Nephron (organoid): ENCODE data around the gene PAK5.
A peak's percentile ranks its signal among the peaks of the same experiment; 100 is the strongest.

Experiments
- H3K27ac Mint-ChIP-seq, 3 experiments: 2 replicates each; pipeline ENCODE4 v1.8.0; 2020; ENCODE audit warnings: mixed read lengths in 3 of 3, mild to moderate bottlenecking in 2 of 3, moderate library complexity in 1 of 3
- H3K27me3 Mint-ChIP-seq: 2 replicates; pipeline ENCODE4 v1.8.0; 2021; ENCODE audit warnings: low read depth, mild to moderate bottlenecking, moderate library complexity, mixed read lengths
- H3K36me3 Mint-ChIP-seq: 2 replicates; pipeline ENCODE4 v1.8.0; 2020; ENCODE audit warnings: low read depth, mixed read lengths
- H3K4me1 Mint-ChIP-seq: 2 replicates; pipeline ENCODE4 v1.8.0; 2020; ENCODE audit warnings: mixed read lengths
- H3K4me3 Mint-ChIP-seq, 3 experiments: 2 replicates each; pipeline ENCODE4 v1.8.0; 2020; ENCODE audit warnings: mild to moderate bottlenecking in 3 of 3, mixed read lengths in 3 of 3, moderate library complexity in 2 of 3
- H3K9me3 Mint-ChIP-seq: 2 replicates; pipeline ENCODE4 v1.8.0; 2020; ENCODE audit warnings: mixed read lengths
- CTCF ChIP-seq, 3 experiments: fragments of 200-600 bp; sonication (generic); IDR thresholded peaks; one replicate each; pipeline ENCODE4 v1.5.0; 2021; ENCODE audit warnings: antibody characterized with exemption in 3 of 3; ENCODE audit not compliant: unreplicated experiment in 3 of 3

Gene PAK5

GRCh38 chr20:9499126-9499899 lies 339.6 kb downstream of the PAK5 start:
- no peak for TF ChIP-seq CTCF (IDR thresholded peaks at IDR 0.05; ENCODE audit: unreplicated experiment in 3 of 3)
- peaks cover 3% of the 10 kb centered on the region for H3K4me1 Mint-ChIP-seq
- H3K36me3 Mint-ChIP-seq: no peaks in the 10 kb centered on the region
- H3K27ac Mint-ChIP-seq: no peak overlapping the region
- peaks cover 12% of the 10 kb centered on the region for H3K27me3 Mint-ChIP-seq
- no peak overlapping the region for H3K4me3 Mint-ChIP-seq
- H3K9me3 Mint-ChIP-seq: no peaks in the 10 kb centered on the region

DNA sequence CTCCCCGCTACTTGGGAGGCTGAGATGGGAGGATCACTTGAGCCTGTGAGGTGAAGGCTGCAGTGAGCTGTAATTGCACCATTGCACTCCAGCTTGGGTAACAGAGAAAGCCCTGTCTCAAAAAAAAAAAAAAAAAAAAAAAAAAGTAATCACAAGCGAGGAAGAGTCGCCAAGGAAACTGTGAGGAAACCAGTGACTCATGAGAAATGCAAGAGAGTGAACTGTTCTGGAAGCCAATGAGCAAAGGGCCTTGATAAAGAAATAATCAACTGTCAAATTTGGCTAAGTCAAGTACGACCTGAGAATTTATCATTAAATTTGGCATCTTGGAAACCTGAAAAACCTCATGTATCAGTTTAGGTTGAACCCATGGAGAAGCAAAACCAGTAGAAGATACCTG lies 340.6 kb downstream of the PAK5 start:
- Mint-ChIP-seq H3K27me3 (peaks cover 5% of the 10 kb centered on the region), H3K4me3 (no peak overlapping the region), H3K36me3 (no peaks in the 10 kb centered on the region), H3K4me1 (peaks cover 13% of the 10 kb centered on the region), H3K27ac (no peak overlapping the region), H3K9me3 (no peaks in the 10 kb centered on the region)
- TF ChIP-seq CTCF (IDR thresholded peaks at IDR 0.05; ENCODE audit: unreplicated experiment in 3 of 3): no peak

- no peak for TF ChIP-seq CTCF (IDR thresholded peaks at IDR 0.05; ENCODE audit: unreplicated experiment in 3 of 3)
- Mint-ChIP-seq H3K27me3 (no peaks in the 10 kb centered on the region), H3K9me3 (no peaks in the 10 kb centered on the region), H3K36me3 (no peaks in the 10 kb centered on the region), H3K4me1 (peaks cover 19% of the 10 kb centered on the region), H3K4me3 (no peak overlapping the region), H3K27ac (no peak overlapping the region)
Measured at GRCh38 chr20:9496155-9496554, 342.7 kb downstream of the PAK5 start.

DNA sequence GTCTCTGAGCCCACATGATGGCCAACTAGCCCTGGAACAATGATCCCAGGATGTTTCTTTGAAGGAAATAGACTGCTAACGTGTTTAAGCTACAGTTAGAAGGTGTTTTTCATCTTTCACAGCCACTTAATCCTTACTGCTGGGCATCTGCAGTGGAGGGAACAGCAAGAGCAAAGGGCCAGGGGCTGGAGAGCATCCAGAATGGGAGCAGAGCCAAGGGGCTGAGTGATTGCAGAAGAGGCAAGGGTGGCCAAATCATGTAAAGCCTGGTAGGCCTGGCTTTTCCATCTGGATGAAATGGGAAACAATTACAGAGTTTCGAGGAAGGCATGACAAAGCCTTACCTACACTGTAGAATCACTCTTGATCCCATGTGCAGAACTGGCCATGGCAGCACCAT lies 343.2 kb downstream of the PAK5 start:
- Mint-ChIP-seq H3K4me3 (no peak overlapping the region), H3K27ac (no peak overlapping the region), H3K27me3 (no peaks in the 10 kb centered on the region), H3K36me3 (no peaks in the 10 kb centered on the region), H3K9me3 (no peaks in the 10 kb centered on the region), H3K4me1 (peaks cover 19% of the 10 kb centered on the region)
- TF ChIP-seq CTCF (IDR thresholded peaks at IDR 0.05; ENCODE audit: unreplicated experiment in 3 of 3): no peak

DNA sequence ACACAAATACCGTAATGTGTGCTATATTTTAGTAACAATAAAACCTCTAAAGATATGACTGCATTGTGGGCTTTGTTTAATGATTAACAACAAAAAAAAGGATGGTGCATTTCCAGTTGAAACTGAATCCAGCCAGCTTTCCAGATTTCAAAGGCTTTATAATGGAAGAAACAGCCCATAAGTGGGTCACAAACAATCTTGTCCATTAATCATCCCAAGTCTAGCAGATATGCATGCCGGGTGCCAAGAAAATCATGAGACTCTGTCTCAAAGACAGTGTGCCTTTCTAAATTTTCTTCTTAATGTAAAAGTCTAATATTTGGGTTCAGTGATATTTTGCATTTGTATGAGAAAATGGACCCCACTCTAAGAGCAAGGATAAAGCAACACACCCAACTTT lies 345.1 kb downstream of the PAK5 start:
- no peak for TF ChIP-seq CTCF (IDR thresholded peaks at IDR 0.05; ENCODE audit: unreplicated experiment in 3 of 3)
- Mint-ChIP-seq H3K27ac (peak overlapping the region in 2 of 3 experiments; percentile 69 to 88), H3K36me3 (no peaks in the 10 kb centered on the region), H3K27me3 (no peaks in the 10 kb centered on the region), H3K4me3 (no peak overlapping the region), H3K9me3 (no peaks in the 10 kb centered on the region), H3K4me1 (peaks cover 19% of the 10 kb centered on the region)

- Mint-ChIP-seq H3K9me3 (no peaks in the 10 kb centered on the region), H3K4me1 (peaks cover 19% of the 10 kb centered on the region), H3K27ac (peak overlapping the region in 1 of 3 experiments; percentile 88), H3K27me3 (no peaks in the 10 kb centered on the region), H3K36me3 (no peaks in the 10 kb centered on the region), H3K4me3 (no peak overlapping the region)
- no peak for TF ChIP-seq CTCF (IDR thresholded peaks at IDR 0.05; ENCODE audit: unreplicated experiment in 3 of 3)
Measured at GRCh38 chr20:9492067-9492466, 346.8 kb downstream of the PAK5 start.
